ENCODE measurements around the gene P2RX3.
"Not testable (repeated sequence)": the region's sequence is repeated elsewhere in the genome, so short reads cannot be mapped to it uniquely, and the experiment has no call there.

Gene P2RX3

DNA sequence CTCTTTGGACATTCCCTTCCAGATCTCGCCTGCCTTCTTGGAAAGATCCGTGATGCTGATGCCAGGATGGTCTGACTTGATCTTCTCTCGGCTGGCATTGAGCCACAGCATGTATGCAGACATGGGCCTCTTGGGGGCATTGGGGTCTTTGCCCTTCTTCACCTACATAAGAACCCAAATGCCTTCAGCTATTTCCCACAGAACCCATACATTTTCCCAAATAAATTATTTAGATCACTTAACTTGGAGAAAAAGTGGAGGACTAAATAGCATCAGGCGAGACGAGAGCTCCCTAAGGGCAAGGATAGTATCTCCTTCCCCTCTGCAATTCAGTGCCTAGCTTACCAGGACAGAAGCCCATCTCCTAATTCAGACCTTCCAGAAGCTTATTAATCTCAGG is 10.4 kb upstream of the P2RX3 start:
- no peak for FAIRE-seq

DNA sequence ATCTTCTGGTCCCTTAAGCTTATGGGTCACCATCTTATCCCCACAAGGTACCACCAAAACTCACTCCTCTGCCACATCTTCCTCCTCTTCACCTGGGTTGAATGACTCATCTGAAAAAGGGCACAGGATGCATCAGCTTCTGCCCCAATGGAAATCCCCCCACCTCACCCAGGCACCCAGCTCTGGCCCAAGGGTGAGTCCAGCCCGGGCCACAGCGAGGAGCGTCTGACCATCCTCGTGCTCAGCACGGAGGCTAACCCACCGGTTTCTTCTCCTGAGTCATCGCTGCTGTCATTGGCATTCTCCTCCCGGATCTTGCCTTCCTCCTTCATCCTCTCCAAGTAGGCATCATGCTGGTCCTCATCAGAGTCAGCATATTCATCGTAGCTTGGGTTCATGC is 8.1 kb upstream of the P2RX3 start:
- no peak for FAIRE-seq

- FAIRE-seq: no peak
Measured at GRCh38 chr11:57331720-57332119, 6.4 kb upstream of the P2RX3 start.

DNA sequence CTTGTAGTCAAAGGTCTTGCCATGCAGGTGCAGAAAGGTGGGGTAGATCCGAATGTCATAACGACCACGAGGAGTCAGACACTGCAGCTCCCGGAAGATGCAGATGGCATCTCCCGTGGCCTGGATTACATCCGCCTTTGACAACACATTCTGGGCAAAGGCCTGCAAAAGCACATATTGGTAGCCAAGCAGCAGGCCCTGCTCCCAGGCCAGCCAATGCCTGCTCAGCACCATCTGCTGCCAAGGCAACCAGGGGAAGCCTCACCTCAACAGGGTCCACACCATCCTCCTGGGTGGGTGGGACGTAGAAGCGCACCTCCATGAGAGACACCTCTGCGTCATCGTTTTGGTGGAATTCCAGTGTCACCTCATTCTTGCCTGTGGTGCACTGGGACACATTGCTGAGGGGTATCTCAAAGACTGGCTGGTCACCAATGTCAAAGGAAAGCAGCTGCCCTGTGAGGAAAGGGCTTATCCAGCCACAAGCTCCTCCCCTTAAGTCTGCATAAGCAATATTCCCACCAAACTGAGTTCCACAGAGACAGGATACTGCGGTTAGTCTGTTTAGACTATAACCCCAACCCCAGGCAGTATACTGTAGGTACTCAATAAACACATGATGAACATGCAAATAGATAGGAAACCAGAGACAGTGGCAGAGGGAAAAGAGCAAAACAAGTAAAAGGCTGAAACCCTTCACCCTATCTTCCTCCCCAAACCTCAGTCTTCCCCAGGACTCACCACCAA is 5.3 kb upstream of the P2RX3 start:
- no peak for FAIRE-seq

DNA sequence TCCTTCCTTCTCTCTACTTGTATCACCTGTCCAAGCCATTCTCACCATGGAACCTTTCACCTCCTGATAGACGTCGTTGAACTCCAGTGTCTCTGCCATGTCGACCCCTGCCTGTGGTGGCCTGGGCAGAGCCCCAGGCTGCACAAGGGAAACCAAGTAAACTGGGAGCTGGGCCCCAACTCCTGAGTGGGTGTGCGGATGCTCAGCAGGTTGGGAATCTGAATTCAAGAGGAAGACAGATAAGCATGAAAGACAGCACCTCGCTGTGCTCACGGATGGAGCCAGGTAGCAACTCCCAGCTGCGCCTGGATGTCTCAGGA is 3.2 kb upstream of the P2RX3 start:
- FAIRE-seq: no peak

- FAIRE-seq: no peak
Measured at GRCh38 chr11:57335343-57336110, 2.6 kb upstream of the P2RX3 start, which contains the start of gene SSRP1. TSS of gene SSRP1 (minus strand) at chr11:57335892. CDS start at chr11:57335121, 771 bp downstream.

DNA sequence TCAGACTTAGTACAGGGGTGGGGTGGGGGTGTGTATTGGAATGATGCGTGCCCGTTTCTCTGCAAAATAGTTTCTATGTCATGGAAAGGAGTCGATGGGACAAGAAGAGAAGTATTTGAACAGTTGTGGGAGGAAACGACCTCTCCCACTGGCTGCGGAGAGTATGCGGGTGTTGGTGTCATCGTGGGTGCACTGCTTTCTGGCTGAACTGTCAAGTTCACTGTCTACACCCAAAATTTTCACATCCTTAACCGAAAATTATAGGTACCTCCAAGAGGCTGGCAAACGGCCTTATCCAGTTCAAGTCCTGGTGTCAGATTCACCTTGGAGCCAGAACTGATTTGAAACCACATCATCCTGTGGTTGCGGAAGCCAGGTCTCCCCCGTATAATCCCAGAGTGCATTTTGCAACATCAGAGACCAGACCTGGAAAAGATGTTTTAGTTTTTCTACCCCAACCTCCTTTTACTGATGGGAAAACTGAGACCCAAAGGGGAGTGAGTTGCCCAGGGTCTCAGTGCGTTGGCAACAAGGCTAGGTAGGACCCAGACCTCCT is 2.0 kb upstream of the P2RX3 start:
- no peak for FAIRE-seq

- not testable (repeated sequence) for FAIRE-seq
Measured at GRCh38 chr11:57336856-57337255, 1.3 kb upstream of the P2RX3 start.

GRCh38 chr11:57339328-57339727 is 1.2 kb downstream of the P2RX3 start:
- FAIRE-seq: no peak

GRCh38 chr11:57340039-57340615 is 2.0 kb downstream of the P2RX3 start:
- FAIRE-seq: no peak

- FAIRE-seq: no peak
Measured at GRCh38 chr11:57341250-57341808, 3.2 kb downstream of the P2RX3 start.

GRCh38 chr11:57342702-57343101 is 4.5 kb downstream of the P2RX3 start:
- no peak for FAIRE-seq

GRCh38 chr11:57343825-57344224 is 5.7 kb downstream of the P2RX3 start:
- no peak for FAIRE-seq

- FAIRE-seq: no peak
Measured at GRCh38 chr11:57344826-57345225, 6.7 kb downstream of the P2RX3 start.

DNA sequence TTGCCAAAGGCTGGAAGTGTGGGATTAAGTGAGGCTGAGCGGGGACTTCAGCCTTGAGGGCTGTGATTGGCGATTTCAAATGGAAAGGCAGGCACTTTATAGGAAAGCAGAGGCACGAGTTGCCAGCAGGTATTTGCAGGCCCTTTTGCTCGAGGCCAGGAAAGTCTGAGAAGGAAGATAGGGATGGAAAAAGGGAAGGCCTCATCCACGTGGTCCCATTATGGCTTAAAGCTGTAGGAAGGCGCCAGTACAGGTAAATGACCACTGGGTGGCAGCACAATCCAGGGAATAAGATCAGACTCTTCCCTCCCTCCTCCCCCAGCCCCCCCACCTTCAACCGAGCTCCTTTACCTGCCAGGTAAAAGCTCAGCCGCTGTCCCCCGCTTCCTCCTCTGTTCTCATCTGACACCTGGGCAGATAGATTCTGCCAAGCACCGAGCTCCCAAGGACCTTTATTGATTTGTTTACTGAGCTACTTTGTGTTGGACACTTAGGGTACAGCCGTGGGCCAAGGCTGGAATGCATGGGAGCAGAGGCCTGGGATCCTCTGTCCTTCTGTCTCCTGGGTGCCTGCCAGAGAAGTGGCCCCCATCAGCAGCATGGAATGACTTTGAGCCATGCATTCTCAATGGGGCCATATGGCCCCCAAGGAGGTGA is 7.5 kb downstream of the P2RX3 start:
- FAIRE-seq: no peak

DNA sequence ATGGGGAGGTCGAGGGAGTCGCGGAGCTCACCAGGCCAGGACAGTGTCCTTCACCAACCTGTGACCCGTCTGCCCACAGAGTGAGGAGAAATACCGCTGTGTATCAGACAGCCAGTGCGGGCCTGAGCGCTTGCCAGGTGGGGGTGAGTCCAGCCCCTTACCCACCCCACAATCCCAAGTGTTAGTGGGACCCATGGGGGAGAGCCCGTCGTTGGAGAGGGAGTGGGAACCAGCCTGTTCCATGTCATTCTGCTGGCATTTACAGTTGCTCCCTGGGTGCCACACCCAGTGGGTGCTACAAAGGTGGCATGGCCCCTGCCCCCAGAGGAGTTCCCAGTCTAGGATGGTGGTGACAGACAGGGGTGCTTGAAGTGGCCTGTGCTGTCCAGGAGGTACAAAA is 9.2 kb downstream of the P2RX3 start:
- FAIRE-seq: no peak

DNA sequence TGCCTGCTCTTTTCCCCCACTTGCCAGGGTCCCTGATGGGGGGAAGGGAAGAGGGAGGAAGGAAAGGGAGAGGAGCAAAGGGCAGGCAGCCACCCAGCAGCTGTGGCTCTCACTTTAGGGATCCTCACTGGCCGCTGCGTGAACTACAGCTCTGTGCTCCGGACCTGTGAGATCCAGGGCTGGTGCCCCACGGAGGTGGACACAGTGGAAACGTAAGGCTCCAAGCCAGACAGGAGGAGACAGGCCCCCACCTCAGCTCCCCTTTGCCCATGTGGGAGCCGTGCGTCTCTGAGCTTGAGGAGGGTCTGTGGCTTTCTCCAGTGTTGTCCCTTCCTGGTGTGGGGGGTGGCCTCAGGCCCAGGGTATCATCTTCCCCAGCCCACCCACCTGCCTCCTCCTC is 9.9 kb downstream of the P2RX3 start:
- no peak for FAIRE-seq

DNA sequence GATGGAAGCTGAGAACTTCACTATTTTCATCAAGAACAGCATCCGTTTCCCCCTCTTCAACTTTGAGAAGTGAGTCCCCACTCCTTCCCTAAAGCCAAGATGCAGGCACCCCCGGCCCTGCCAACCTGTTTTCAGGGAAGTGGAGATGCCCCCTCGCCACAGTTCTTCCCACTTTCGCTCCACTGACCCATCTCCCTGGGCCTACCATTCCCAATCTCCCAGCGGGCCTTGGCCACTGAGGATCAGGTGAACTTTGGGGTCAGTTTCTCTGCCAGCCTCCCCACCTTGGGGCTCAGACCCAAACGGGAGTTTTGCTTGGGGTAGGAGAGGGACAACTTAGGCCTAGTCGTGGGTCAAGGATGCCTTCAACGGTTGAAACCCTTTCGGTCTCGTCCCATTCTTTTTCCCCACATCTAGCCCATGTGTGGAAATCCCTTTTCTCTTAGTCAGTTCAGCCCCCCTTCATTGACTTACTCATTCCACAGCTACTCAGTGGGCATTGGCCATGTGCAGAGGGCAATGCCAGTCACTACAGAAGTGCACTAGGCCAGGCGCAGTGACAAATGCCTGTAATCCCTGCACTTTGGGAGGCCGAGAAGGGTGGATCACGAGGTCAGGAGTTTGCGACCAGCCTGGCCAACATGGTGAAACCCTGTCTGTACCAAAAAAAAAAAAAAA is 10.6 kb downstream of the P2RX3 start:
- no peak for FAIRE-seq

GRCh38 chr11:57349491-57350274 is 11.5 kb downstream of the P2RX3 start:
- FAIRE-seq: no peak

- no peak for FAIRE-seq
Measured at GRCh38 chr11:57353036-57353435, 14.9 kb downstream of the P2RX3 start.

GRCh38 chr11:57353446-57353845 is 15.3 kb downstream of the P2RX3 start:
- no peak for FAIRE-seq

- no peak for FAIRE-seq
Measured at GRCh38 chr11:57353852-57354251, 15.7 kb downstream of the P2RX3 start.
